AG09319 (cell line): ENCODE data around the gene MAPK1.
A peak's percentile ranks its signal among the peaks of the same experiment; 100 is the strongest.
"Not testable (repeated sequence)": the region's sequence is repeated elsewhere in the genome, so short reads cannot be mapped to it uniquely, and the experiment has no call there.

Source experiments
- DNase-seq: peaks from one replicate; pipeline ENCODE4 v3.0.0-alpha.2; 2010; ENCODE audit warnings: low read depth; ENCODE audit errors: extremely low read depth
- CTCF ChIP-seq: IDR thresholded peaks from 2 replicates; pipeline ENCODE4 v1.5.1; 2011; ENCODE audit warnings: low read depth, mild to moderate bottlenecking, inconsistent platforms, low read length, moderate library complexity

Gene MAPK1

GRCh38 chr22:21728270-21728669, 139.2 kb downstream of the MAPK1 start:
- DNase-seq: no peak
- TF ChIP-seq CTCF: no peak

- no peak for DNase-seq
- TF ChIP-seq CTCF: no peak
Observed at GRCh38 chr22:21727768-21728167, 139.7 kb downstream of the MAPK1 start.

DNA sequence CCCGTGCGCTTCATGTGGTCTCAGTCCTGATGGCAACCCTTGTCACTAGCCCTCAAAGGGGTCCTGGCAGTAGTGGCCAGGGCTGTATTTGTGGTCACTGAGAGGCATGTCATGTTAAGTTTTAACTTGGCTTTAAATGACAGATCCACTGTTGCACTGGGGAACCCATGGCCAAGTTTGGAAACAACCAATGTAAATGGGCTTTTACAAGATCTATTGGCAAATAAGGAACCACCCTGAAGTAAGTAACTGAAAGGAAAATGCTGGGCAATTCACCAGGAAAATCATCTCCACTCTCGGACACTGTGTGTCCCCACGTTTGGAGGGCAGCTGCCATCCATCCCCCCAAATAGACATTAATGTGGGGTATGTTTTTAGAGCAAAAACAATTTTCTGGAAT, 140.3 kb downstream of the MAPK1 start:
- TF ChIP-seq CTCF: no peak
- DNase-seq: no peak

GRCh38 chr22:21726650-21727049, 140.8 kb downstream of the MAPK1 start:
- no peak for DNase-seq
- TF ChIP-seq CTCF: peak; percentile 1

GRCh38 chr22:21725956-21726649, 141.3 kb downstream of the MAPK1 start:
- no peak for TF ChIP-seq CTCF

DNA sequence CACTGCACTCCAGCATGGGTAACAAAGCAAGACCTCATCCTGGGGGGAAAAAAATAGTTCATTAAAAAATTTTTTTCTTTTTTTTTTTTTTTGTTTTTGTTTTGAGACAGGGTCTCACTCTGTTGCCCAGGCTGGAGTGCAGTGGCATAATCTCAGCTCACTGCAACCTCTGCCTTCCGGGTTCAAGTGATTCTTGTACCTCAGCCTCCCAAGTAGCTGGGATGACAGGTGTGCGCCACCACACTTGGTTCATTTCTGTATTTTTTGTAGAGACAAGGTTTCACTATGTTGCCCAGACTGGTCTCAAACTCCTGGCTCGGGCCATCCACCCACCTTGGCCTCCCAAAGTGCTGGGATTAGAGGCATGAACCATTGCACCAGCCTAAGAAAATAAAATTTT, 142.9 kb downstream of the MAPK1 start:
- DNase-seq: not testable (repeated sequence)

More at GRCh38 chr22:21725956-21726649, 141.3 kb downstream of the MAPK1 start:
- DNase-seq: no peak

DNA sequence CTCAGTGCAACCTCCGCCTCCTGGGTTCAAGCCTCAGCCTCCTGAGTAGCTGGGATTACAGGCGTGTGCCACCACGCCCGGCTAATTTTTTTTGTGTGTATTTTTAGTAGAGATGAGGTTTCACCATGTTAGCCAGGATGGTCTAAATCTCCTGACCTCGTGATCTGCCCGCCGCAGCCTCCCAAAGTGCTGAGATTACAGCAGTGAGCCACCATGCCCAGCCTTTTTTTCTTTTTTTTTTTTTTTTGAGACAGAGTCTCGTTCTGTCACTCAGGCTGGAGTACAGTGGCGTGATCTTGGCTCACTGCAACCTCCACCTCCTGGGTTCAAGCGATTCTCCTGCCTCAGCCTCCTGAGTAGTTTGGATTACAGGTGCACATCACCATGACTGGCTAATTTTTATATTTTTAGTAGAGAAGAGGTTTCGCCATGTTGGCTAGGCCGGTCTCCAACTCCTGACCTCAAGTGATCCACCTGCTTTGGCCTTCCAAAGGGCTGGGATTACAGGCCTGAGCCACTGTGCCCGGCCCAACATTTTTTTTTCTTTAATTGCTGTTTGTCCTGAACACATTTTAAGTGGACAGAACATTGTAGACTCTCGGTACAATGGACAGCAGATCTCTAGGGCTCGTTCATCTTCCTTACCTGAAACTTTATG, 146.1 kb downstream of the MAPK1 start:
- DNase-seq: not testable (repeated sequence)

GRCh38 chr22:21720191-21720859, 147.1 kb downstream of the MAPK1 start:
- DNase-seq: not testable (repeated sequence)

- TF ChIP-seq CTCF: no peak
- DNase-seq: no peak
Observed at GRCh38 chr22:21719024-21719423, 148.4 kb downstream of the MAPK1 start.
